Left ventricle myocardium inferior (tissue), 1 donor: ENCODE measurements around the gene ARL13B. TPM values are rescaled to one million over a fixed set of nuclear protein-coding genes. Genes with fewer than 3 reads are reported as not detected.

Source experiments
- DNase-seq: peaks from one replicate; pipeline ENCODE4 v3.0.0-alpha.2; 2020
- H3K27ac ChIP-seq: fragments of 200-600 bp; replicated peaks from 2 replicates; pipeline ENCODE4 v1.8.0; 2021
- H3K27me3 ChIP-seq: fragments of 200-600 bp; 2 replicates; pipeline ENCODE4 v1.8.0; 2021; ENCODE audit warnings: low read depth
- H3K36me3 ChIP-seq: fragments of 200-600 bp; 2 replicates; pipeline ENCODE4 v1.8.0; 2021
- H3K4me1 ChIP-seq: fragments of 200-600 bp; 2 replicates; pipeline ENCODE4 v1.8.0; 2021
- H3K4me3 ChIP-seq: fragments of 200-600 bp; 2 replicates; pipeline ENCODE4 v1.8.0; 2021; ENCODE audit warnings: mild to moderate bottlenecking, moderate library complexity
- H3K9me3 ChIP-seq: fragments of 200-600 bp; replicated peaks from 2 replicates; pipeline ENCODE4 v1.8.0; 2021
- intact Hi-C: fragments of 100-400 bp; cut with micrococcal nuclease; formaldehyde crosslinking; loops from one replicate; pipeline ENCODE4 v1.11.0; 2022
- total RNA-seq: library from RNA; stranded (reverse); fragmentation: NEBNext Ultra II Directional; extraction: Animal tissue kit (Norgen Biotek cat#: 25700); gene quantifications from one replicate; pipeline ENCODE4 v1.2.1, GENCODE V29; 2021
- TF ChIP-seq, protein P1 (sequence below): fragments of 200-600 bp; IDR thresholded peaks from 2 replicates; pipeline ENCODE4 v1.8.0; 2021; ENCODE audit warnings: antibody characterized with exemption, mild to moderate bottlenecking, borderline replicate concordance
- donor health status: DM: no; HTN: yes; CAD: no; lungs with severe emphysema.

The ARL13B gene
- total RNA-seq, 1 donor from 2014 or later, result 5.6 TPM

DNA sequence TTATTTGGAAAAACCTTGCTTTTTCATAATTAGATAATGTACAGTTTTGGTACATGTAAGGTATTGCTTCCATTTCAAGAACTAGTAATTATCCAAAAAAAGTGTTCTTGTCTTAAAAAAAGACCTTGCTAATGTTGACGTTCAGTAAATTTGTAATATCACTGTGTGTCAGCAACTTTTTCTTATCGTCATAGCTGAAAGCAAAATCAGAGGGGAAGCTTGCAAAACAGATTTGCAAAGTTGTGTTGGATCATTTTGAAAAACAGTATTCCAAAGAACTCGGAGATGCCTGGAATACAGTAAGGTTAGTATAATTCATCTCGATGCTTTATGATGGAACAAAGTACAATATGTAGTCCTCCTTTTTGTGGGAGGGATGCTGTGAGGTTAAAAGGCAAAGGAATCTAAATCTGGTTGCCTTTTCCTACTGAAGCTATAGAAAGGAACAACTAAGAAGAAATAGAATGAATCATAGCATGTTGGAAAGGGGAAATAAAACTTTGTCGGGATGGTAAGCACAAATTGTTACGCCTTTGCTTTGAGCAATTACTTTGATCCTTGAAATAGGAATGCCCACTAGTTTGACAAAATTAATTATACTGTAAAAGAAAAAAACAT is 84.4 kb downstream of the ARL13B start:
- peak overlapping the region; percentile 94 for H3K27ac ChIP-seq
- peak overlapping the region; percentile 80 for H3K4me3 ChIP-seq

DNA sequence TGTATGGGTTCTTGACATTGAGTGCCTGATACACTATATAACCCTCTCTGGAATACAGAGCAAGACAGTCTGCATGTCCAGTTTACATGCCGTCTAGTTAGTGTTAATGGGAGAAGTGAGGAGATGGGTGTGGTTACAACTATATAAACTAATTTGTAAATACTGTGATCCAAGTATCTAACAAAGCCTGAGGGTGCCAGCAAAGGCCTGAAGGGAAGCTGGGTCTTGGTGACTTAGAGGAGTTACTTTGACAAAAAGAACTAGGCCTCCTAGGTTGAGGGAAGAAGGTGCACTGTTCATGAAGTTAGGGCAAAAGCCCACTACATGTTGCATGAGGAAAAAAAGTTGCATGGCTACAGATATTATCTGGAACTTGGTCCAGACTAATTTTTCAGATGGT is 85.2 kb downstream of the ARL13B start:
- Histone ChIP-seq H3K4me1 (peaks cover 44% of the 10 kb centered on the region), H3K36me3 (peaks cover 12% of the 10 kb centered on the region), H3K4me3 (no peak overlapping the region), H3K27ac (no peak overlapping the region), H3K9me3 (no peaks in the 10 kb centered on the region), H3K27me3 (no peaks in the 10 kb centered on the region)
- intact Hi-C loops, result loop anchor here (5.0 to 10.0 kb wide), 2 partner anchors 63 to 150 kb away; no protein-coding TSS in a partner anchor
- TF ChIP-seq, protein P1, sequence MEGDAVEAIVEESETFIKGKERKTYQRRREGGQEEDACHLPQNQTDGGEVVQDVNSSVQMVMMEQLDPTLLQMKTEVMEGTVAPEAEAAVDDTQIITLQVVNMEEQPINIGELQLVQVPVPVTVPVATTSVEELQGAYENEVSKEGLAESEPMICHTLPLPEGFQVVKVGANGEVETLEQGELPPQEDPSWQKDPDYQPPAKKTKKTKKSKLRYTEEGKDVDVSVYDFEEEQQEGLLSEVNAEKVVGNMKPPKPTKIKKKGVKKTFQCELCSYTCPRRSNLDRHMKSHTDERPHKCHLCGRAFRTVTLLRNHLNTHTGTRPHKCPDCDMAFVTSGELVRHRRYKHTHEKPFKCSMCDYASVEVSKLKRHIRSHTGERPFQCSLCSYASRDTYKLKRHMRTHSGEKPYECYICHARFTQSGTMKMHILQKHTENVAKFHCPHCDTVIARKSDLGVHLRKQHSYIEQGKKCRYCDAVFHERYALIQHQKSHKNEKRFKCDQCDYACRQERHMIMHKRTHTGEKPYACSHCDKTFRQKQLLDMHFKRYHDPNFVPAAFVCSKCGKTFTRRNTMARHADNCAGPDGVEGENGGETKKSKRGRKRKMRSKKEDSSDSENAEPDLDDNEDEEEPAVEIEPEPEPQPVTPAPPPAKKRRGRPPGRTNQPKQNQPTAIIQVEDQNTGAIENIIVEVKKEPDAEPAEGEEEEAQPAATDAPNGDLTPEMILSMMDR, result no peak
- DNase-seq, result no peak

More for the DNA sequence above, 84.4 kb downstream of the ARL13B start:
- no peaks in the 10 kb centered on the region for H3K9me3 ChIP-seq
- peaks cover 19% of the 10 kb centered on the region for H3K36me3 ChIP-seq
- H3K27me3 ChIP-seq, result no peaks in the 10 kb centered on the region
- no peak for DNase-seq
- TF ChIP-seq, protein P1, result no peak
- intact Hi-C loops, result loop anchor here (10.0 kb wide), 1 partner anchor 150 kb away; no protein-coding TSS in a partner anchor
- peaks cover 44% of the 10 kb centered on the region for H3K4me1 ChIP-seq

DNA sequence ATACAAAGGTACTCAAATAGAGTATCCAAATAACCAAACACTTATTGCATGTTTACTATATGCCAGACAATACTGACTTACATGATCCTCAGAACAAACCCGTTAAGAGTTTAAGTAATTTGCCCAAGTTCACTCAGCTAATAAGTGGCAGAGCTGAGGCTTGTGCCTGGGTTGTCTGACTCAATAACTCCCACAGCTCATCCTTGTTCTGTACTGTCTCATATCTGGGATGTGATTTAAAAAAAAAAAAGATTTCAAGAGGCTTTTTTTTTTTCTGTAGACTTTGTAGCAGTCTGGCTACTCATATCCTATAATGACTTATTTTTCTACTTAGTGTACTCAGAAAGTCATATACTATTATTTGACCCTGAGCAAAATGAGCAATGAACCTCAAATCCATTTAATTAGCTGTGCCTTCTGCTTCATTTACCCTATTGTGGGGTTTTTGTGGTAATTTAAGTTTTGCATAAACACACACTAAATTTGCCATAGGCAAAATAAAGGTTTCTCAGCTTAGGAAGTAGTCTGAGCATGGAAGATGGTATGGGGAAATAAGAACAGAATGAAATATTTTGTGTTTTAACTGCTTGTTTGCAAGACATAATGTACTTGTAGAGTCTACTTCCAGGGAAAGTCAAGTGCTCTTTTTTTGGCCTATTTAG is 86.0 kb downstream of the ARL13B start:
- Histone ChIP-seq H3K36me3 (peaks cover 11% of the 10 kb centered on the region), H3K4me1 (peaks cover 44% of the 10 kb centered on the region), H3K27ac (no peak overlapping the region), H3K27me3 (no peaks in the 10 kb centered on the region), H3K4me3 (no peak overlapping the region), H3K9me3 (no peaks in the 10 kb centered on the region)
- TF ChIP-seq, protein P1, result no peak
- intact Hi-C loops, result loop anchor here (5.0 to 10.0 kb wide), 2 partner anchors 64 to 151 kb away; no protein-coding TSS in a partner anchor
- DNase-seq, result no peak

DNA sequence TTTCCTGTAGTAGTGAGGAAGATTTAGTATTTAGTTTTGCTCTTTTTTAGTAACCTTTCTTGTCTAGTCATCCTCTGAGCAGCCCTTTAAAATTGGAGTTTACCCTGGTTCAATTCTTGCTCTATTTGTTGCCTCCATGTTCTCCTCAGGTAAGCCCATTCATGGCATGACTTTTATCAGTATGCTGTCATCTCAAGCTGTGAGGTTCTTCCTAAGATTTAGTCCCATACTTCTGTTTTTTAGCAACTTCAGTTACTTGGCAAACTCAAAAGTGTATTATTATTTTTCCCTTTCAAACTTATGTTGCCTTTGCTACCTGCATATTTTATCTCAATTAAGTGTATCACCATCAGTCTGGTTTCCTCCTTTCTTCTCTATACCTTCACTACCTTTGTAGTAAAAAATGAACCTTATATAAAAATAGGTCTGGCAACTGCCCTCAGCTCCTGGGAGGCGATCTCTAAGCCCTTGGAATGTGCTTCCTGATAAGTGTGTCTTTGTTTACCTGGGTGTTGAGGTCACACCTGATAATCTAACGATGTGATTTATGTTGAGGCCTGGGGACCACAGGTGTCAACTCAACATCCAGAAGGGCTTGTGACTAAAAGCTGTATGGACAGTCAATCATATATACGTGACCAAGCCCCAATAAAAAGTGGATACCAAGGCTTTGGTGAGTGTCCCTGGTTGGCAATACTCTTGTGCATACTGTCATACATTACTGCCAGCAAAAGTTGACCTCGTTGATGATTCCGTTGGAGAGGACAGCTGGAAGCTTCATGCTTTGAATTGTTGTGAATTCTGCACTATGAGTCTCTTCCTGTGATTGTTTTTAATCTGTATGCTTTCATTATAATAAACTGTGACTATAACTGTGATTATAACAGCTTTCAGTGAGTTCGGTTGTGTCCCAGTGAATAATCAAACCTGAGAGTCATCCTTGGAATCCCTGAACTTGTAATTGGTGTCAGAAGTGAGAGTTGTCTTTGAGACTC is 86.8 kb downstream of the ARL13B start:
- H3K27ac ChIP-seq, result no peak overlapping the region
- H3K9me3 ChIP-seq, result no peaks in the 10 kb centered on the region
- peaks cover 43% of the 10 kb centered on the region for H3K4me1 ChIP-seq
- DNase-seq, result no peak
- no peaks in the 10 kb centered on the region for H3K27me3 ChIP-seq
- peaks cover 12% of the 10 kb centered on the region for H3K36me3 ChIP-seq
- H3K4me3 ChIP-seq, result no peak overlapping the region
- intact Hi-C loops, result loop anchor here (5.0 to 10.0 kb wide), 2 partner anchors 65 to 152 kb away; no protein-coding TSS in a partner anchor
- TF ChIP-seq, protein P1, result no peak

DNA sequence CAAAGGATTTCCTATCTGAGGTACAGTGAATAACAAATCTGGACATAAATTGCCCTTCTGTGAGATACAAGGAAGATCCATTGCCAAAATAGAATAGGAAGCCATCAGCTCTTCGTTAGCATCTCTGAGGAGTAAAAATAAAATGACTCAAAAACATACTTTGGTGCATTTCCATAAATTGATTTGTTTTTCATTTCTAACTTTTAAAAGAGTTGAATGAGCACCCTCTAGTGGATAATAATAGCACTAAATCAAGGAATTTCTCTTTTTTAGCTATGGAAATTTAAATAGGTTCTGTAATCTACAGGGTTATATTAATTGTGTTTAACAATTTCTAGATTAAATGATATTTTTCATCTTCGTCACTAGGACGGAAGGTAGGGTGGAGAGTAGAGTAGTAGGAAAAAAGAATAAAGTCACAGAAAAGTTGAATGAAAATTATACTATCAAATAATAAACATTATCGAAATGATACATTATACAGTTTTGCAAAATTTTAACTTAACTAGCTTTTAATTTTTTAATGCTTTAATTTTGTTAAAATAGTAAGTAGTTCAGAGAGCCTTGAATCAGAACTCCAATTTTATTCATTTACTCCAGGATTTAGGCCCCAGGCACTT is 89.3 kb downstream of the ARL13B start:
- no peaks in the 10 kb centered on the region for H3K9me3 ChIP-seq
- intact Hi-C loops, result loop anchor here (5.0 to 10.0 kb wide), 2 partner anchors 67 to 155 kb away; no protein-coding TSS in a partner anchor
- DNase-seq, result no peak

More for the DNA sequence above, 89.3 kb downstream of the ARL13B start:
- Histone ChIP-seq H3K27ac (no peak overlapping the region), H3K4me1 (peaks cover 20% of the 10 kb centered on the region), H3K27me3 (no peaks in the 10 kb centered on the region), H3K36me3 (peaks cover 16% of the 10 kb centered on the region), H3K4me3 (no peak overlapping the region)
- TF ChIP-seq, protein P1, result peak; percentile 68
